Small intestine (tissue), 7 donors: ENCODE data around the gene KAT8. TPM values are rescaled to one million over a fixed set of nuclear protein-coding genes. Genes with fewer than 3 reads are reported as not detected.
"Not testable (repeated sequence)": the region's sequence is repeated elsewhere in the genome, so short reads cannot be mapped to it uniquely, and the experiment has no call there.

Experiments
- DNase-seq, 2 donors: peaks; one replicate each; pipeline versions ENCODE4 v3.0.0 to v3.0.0-alpha.2; 2013
- FAIRE-seq: peaks from 2 replicates; lab custom pipeline; 2012; peaks lifted over from hg19 to GRCh38; lab: Jason Lieb, UNC
- H3K27ac ChIP-seq, 3 donors: one replicate each; pipeline ENCODE4 v1.5.1; 2013; ENCODE audit warnings: low read length in 2 of 3, mild to moderate bottlenecking in 2 of 3, control low read depth in 1 of 3, inconsistent platforms in 1 of 3, low read depth in 1 of 3, moderate library complexity in 1 of 3
- H3K27me3 ChIP-seq, 3 donors: one replicate each; pipeline ENCODE4 v1.6.1; 2013; ENCODE audit warnings: low read length in 3 of 3, inconsistent platforms in 1 of 3; ENCODE audit not compliant: control insufficient read depth in 3 of 3, insufficient read depth in 3 of 3
- H3K36me3 ChIP-seq, 3 donors: one replicate each; pipeline ENCODE4 v1.6.1; 2013; ENCODE audit warnings: low read length in 3 of 3, inconsistent platforms in 1 of 3, low read depth in 1 of 3, mild to moderate bottlenecking in 1 of 3, moderate library complexity in 1 of 3; ENCODE audit not compliant: control insufficient read depth in 3 of 3, insufficient read depth in 2 of 3
- H3K4me1 ChIP-seq, 3 donors: one replicate each; pipeline ENCODE4 v1.6.1; 2013; ENCODE audit warnings: low read length in 2 of 3, inconsistent platforms in 1 of 3, low read depth in 1 of 3, mild to moderate bottlenecking in 1 of 3, moderate library complexity in 1 of 3; ENCODE audit not compliant: control insufficient read depth in 3 of 3, insufficient read depth in 2 of 3
- H3K4me3 ChIP-seq, 3 donors: one replicate each; pipeline ENCODE4 v1.5.1; 2013; ENCODE audit warnings: low read length in 3 of 3, control low read depth in 1 of 3, inconsistent platforms in 1 of 3, low read depth in 1 of 3, mild to moderate bottlenecking in 1 of 3, moderate library complexity in 1 of 3
- H3K9me3 ChIP-seq, 2 donors: one replicate each; pipeline ENCODE4 v1.6.1; 2013; ENCODE audit warnings: low read depth in 1 of 2, low read length in 1 of 2; ENCODE audit not compliant: control insufficient read depth in 2 of 2, insufficient read depth in 1 of 2
- WGBS, 3 donors: extraction: QIAGEN DNeasy Blood & Tissue Kit; methylation state at CpG; one replicate each; pipeline ENCODE4 v1.1.7; 2013; 5-methylcytosine and 5-hydroxymethylcytosine counted together
- polyA plus RNA-seq, 4 donors: library from polyadenylated mRNA; stranded (reverse) in 3 of 4; unstranded in 1 of 4; fragments of 200-250 nt in 3 of 4; fragments of 120-200 nt in 1 of 4; gene quantifications; one replicate each; pipeline versions ENCODE4 v1.2.1 to v1.2.3, GENCODE V29; 2013
- donor health status: healthy with polysubstance abuse.
- donor health status: control.
- donor health status: control.
- donor health status: Bipolar disorder and iron deficiency.
- donor health status: healthy.

KAT8 gene
- polyA plus RNA-seq, 4 donors = 43.7 to 57.1 (median 44.0) TPM

DNA sequence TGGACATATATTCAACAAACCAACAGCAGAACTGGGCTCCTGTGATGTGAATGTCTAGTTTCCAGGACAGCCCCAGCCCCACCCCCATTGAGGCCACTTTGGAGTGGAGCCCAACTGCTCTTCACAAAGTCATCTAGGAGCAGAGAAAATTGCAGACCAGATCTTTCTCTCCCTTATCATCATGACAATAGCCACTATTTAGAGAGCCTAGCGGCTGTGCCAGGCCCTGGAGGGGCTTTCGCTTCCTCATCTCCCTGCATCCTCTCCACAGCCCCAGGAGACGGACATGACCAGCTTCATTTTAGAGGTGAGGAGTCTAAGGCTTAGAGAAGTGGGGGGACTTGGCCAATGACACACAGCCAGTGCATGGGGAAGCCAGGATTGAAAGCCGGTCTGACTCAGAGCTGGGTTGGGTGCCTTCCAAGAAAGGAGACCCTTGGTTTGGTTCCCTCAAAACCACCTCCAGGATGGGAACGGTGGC lies 16.7 kb downstream of the KAT8 start:
- Histone ChIP-seq H3K4me1 (peaks cover 0 to 71% (median 8%) of the 10 kb centered on the region in 3 donors), H3K9me3 (no peaks in the 10 kb centered on the region), H3K4me3 (peak overlapping the region in 2 of 3 donors; percentile 94), H3K36me3 (peaks cover 0 to 56% (median 0%) of the 10 kb centered on the region in 3 donors), H3K27ac (peak overlapping the region; percentile 90 to 98 (median 94)), H3K27me3 (no peaks in the 10 kb centered on the region)
- peak; percentile 20 to 40 for DNase-seq
- no peak for FAIRE-seq
- WGBS, 3 donors = 13 to 38% (median 30%) methylated on average over 5 of the region's 5 CpGs

DNA sequence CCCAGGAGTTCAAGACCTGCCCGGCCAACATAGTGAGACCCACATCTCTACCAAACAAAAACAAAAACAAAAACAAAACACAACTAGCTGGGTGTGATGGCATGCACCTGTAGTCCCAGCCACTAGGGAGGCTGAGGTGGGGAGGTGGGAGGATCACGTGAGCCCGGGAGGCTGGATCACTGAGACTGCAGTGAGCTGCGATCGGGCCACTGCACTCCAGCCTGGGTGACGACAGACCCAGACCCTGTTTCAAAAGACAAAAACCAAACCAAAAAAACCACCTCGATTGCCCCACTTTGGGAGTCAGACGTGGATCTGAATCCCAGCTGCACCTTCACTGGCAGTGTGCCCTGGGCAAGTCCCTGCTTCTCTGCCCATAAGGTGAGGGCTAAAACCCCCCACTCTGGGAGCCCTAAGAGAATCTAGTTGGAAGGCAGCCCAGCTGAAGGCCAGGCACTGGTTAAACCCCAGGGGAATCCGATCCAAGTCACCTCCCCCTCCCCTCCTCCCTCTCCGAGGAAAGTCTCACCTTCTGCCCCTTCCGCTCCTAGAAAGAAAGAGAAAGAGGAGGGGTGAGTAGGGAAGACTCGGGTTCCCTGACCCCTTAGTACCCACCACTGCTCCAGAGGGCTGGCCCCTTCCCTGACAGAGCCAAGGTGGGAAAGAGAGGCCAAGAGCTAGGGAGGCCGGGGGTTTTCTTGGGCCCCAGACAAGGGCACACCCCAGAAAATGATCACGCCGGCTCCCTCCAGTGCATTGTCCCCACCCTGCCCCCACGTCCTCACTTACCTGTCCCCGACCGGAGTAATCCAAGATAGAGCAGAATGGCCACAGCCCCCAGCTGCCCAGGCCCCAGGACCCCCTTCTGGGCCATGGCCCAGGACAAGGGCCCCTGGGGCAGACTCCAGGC lies 17.4 kb downstream of the KAT8 start:
- WGBS, 3 donors = 6 to 26% (median 20%) methylated on average over 17 to 18 of the region's 18 CpGs
- FAIRE-seq (no peak), DNase-seq (peak; percentile 81 to 82)
- Histone ChIP-seq H3K36me3 (peaks cover 0 to 48% (median 0%) of the 10 kb centered on the region in 3 donors), H3K9me3 (no peaks in the 10 kb centered on the region), H3K27me3 (no peaks in the 10 kb centered on the region), H3K4me1 (peaks cover 0 to 68% (median 8%) of the 10 kb centered on the region in 3 donors), H3K4me3 (peak overlapping the region; percentile 51 to 94 (median 94)), H3K27ac (peak overlapping the region; percentile 90 to 98 (median 94))

DNA sequence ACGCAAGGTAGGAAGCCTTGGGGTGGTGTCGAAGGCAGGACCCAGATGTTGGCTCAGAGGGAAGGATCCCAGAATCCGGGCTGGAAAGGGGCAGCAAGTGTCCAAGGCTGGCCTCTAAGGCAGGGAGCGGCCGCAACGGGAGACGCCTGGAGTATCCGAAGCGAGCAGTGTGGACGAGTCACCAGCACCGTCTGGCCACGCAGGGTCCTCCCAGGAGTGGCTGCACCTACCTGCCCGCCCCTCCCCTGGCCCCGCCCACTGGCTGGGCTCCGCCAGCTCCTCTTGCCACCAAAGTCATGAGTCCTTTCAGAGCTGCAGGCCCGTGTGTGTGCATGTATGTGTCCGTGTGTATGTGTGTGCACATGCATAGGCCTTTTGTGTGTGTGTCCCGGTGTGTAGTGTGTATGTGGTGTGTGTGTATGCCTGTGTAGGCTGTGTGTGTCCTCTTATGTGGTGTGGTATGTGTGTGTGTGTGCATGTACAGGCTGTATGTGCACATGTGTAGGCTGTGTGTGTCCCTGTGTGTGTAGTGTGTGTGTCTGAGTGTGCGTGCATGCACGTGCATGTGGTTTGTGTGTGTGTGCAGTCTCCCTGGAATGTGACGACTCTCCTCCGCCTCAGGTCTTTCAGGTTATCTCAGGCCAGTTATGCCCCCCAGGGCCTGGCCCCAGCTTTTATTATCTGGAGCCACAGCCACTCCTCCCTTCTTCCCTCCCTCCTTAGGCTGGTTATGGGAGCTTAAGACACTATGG lies 18.2 kb downstream of the KAT8 start, which contains the start of gene PRSS8:
Gene PRSS8 (minus strand): TSS at position 193 of the 752 bp plus-strand sequence. CDS start 229 bp downstream, outside the sequence.
- FAIRE-seq (no peak), DNase-seq (peak; percentile 95)
- Histone ChIP-seq H3K9me3 (no peaks in the 10 kb centered on the region), H3K4me3 (peak within 1 kb of the TSS; percentile 51 to 94 (median 94)), H3K27me3 (no peaks in the 10 kb centered on the region), H3K27ac (peak within 1 kb of the TSS; percentile 90 to 98 (median 94)), H3K36me3 (peaks cover 0 to 40% (median 0%) of the 10 kb centered on the region in 3 donors), H3K4me1 (peaks cover 0 to 68% (median 8%) of the 10 kb centered on the region in 3 donors)
- 21 to 46% (median 29%) methylated on average over 20 to 22 of the region's 22 CpGs for WGBS, 3 donors

DNA sequence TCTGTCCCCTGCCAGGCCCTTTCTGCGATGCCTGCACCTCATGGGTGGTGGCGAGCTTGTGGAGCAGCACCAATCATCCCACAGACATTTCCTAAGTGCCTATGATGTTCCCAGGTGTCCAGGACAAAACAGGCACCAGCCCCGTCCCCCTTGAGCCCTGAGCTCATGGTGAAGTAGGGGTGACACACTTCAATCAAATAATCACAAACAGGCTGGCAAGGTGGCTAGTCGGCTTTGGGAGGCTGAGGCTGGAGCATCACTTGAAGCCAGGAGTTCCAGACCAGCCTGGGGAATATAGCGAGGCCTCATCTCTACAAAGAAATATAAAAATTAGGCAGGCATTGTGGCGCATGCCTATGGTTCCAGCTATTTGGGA lies 18.8 kb downstream of the KAT8 start:
- 69 to 80% (median 76%) methylated on average over 6 of the region's 6 CpGs for WGBS, 3 donors
- H3K27me3 ChIP-seq = no peaks in the 10 kb centered on the region
- FAIRE-seq = no peak
- H3K4me3 ChIP-seq = no peak overlapping the region
- DNase-seq = no peak
- H3K4me1 ChIP-seq = peaks cover 2 to 69% (median 9%) of the 10 kb centered on the region in 3 donors
- no peak overlapping the region for H3K27ac ChIP-seq
- H3K36me3 ChIP-seq = peaks cover 0 to 35% (median 0%) of the 10 kb centered on the region in 3 donors
- no peaks in the 10 kb centered on the region for H3K9me3 ChIP-seq

DNA sequence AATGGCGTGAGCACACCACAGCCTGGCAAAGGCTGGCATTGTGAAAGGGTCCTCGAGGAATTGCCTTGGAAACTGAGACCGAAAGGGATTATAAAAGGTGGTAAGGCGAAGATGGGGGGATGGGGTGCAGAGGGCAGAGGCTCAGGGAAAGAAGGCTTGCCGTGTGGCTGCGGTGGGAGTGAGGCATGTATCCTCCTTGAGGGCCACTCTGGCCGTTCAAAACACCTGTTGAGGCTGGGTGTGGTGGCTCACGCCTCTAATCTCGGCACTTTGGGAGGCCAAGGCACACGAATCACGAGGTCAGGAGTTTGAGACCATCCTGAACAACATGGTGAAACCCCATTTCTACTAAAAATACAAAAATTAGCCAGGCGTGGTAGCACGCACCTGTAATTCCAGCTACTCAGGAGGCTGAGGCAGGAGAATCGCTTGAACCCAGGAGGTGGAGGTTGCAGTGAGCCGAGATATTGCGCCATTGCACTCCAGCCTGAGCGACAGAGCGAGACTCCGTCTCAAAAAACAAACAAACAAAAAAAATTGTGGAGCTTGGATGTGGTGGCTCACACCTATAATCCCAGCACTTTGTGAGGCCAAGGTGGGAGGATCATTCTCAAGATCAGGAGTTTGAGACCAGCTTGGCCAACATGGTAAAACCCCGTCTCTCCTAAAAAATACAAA lies 19.5 kb downstream of the KAT8 start:
- not testable (repeated sequence) for DNase-seq, FAIRE-seq
- 71 to 88% (median 74%) methylated on average over 20 of the region's 20 CpGs for WGBS, 3 donors

DNA sequence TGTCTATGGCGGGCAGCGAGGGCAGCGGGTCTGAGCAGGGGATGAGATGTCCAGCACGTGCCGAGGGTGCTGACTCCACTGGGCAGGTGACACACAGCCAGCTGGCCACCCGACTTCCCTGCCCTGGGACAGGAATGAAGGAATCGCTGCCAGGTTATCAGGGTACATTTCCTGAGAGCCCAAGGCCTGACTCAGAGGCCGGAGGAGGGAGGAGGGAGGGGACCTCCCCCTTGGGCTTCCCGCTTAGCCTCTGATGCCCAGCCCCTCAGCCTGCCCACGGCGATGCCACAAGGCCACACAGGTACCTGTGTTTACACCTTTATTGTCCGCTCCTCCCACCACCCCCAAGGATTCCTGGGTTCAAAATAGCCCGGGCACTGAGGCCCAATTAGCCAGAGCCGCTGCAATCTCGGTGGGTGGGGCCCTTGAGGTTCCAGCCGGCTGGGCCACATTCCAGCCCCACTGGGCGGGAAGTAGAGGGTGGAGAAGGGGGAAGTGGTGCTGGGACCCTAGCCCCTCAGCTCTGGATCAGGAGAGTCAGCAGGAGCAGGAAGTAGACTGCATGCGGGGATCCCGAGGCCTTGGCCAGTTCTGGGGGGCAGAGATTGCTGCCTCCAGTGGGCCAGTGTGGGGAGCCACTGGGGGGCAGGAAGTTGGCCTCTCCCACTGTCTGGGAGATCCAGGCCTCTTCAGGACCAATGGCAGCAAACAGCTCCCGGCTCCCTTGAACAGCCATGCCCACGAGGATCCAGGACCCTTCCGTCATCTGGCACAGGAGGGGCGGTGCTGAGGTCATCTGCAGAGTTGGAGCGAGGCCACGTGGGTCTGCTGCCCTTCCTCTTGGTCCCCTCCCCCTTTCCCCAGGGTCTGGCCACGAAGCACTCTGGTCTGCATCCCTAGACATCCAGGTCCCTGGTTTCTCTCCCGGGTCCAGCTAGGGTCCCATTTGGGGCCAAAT lies 21.4 kb downstream of the KAT8 start:
- no peak overlapping the region for H3K4me3 ChIP-seq
- no peaks in the 10 kb centered on the region for H3K27me3 ChIP-seq
- DNase-seq (peak; percentile 93 to 96), FAIRE-seq (no peak)
- peaks cover 0 to 9% (median 0%) of the 10 kb centered on the region in 3 donors for H3K36me3 ChIP-seq
- H3K27ac ChIP-seq = peak overlapping the region; percentile 84 to 93 (median 92)
- WGBS, 3 donors = 16 to 44% (median 32%) methylated on average over 26 to 27 of the region's 27 CpGs
- peaks cover 4 to 53% (median 11%) of the 10 kb centered on the region in 3 donors for H3K4me1 ChIP-seq
- H3K9me3 ChIP-seq = no peaks in the 10 kb centered on the region

More for the DNA sequence above, 19.5 kb downstream of the KAT8 start:
- H3K27me3 ChIP-seq, H3K9me3 ChIP-seq, H3K4me3 ChIP-seq, H3K27ac ChIP-seq: not testable (repeated sequence)
- H3K4me1 ChIP-seq = peaks cover 4 to 69% (median 11%) of the 10 kb centered on the region in 3 donors
- H3K36me3 ChIP-seq = peaks cover 0 to 28% (median 0%) of the 10 kb centered on the region in 3 donors

DNA sequence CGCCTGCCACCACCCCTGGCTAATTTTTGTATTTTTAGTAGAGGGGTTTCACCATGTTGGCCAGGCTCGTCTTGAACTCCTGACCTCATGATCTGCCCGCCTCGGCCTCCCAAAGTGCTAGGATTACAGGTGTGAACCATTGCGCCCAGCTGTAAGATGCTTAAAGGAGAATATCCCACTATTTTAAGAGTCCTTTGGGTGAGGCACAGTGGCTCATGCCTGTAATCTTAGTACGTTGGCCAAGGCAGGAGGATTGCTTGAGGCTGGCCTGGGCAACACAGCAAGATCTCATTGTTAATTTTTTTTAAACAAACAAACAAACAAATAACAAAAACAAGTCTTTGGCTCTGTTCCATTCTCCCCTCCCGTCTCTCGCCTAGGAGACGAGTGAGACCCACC lies 23.6 kb downstream of the KAT8 start:
- Histone ChIP-seq H3K4me1 (peaks cover 4 to 48% (median 11%) of the 10 kb centered on the region in 3 donors), H3K27ac (peak overlapping the region; percentile 89 to 99 (median 92))
- not testable (repeated sequence) for FAIRE-seq, DNase-seq, H3K36me3 ChIP-seq, H3K4me3 ChIP-seq, H3K27me3 ChIP-seq, H3K9me3 ChIP-seq
- 73 to 86% (median 83%) methylated on average over 9 of the region's 9 CpGs for WGBS, 3 donors
